ENCODE measurements around the gene ZBTB48. TPM values are rescaled to one million over a fixed set of nuclear protein-coding genes. Genes with fewer than 3 reads are reported as not detected.
A peak's percentile ranks its signal among the peaks of the same experiment; 100 is the strongest.
"Not testable (repeated sequence)": the region's sequence is repeated elsewhere in the genome, so short reads cannot be mapped to it uniquely, and the experiment has no call there.

Gene ZBTB48
- total RNA-seq, 1 experiment from 2014 or later: 41.9 TPM

DNA sequence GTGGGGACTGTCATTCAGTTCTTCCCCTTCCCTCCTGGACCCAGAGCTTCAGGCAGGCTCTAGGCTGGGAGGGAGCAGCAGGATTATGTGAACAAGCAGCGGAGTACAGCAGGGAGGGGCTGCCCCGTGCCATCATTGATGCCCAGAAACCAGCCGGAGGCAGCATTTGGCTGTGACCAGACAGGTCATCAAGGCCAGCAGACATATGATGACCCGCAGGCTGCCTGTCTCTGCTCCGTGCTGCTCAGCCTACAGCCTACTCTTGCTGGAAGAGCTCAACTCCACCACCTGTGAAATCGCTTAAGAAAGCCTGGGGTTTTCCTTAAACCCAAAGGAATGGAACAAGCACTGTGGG lies 18.0 kb downstream of the ZBTB48 start:
- intact Hi-C loops (cut with micrococcal nuclease): no loop called here
- CTCF ChIA-PET: no interaction called here
- Histone ChIP-seq H3K36me3 (ENCODE audit: control insufficient read depth in 1 of 2, insufficient read depth in 2 of 2, low read length in 2 of 2) (peaks cover 22 to 66% of the 10 kb centered on the region in 2 experiments; a peak in 3 of 4 replicates), H2AFZ (ENCODE audit: low read depth, low read length, poor library complexity, severe bottlenecking) (no peak overlapping the region), H3K4me2 (ENCODE audit: low read length) (no peak overlapping the region), H3K4me1 (ENCODE audit: control insufficient read depth in 1 of 2, insufficient read depth in 2 of 2, low read length in 2 of 2) (peaks cover 8 to 14% of the 10 kb centered on the region in 2 experiments), H4K20me1 (ENCODE audit: insufficient read depth) (peaks cover 14% of the 10 kb centered on the region; the same call in 1 of the 2 replicates), H3K79me2 (ENCODE audit: insufficient read depth, low read length) (peaks cover 94% of the 10 kb centered on the region), H3K9me2 (ENCODE audit: insufficient read depth) (no peaks in the 10 kb centered on the region), H3K27ac (ENCODE audit: low read depth, low read length) (no peak overlapping the region), H3K9ac (ENCODE audit: low read length) (no peak overlapping the region), H3K4me3 (replicated peaks in 1 of 2; ENCODE audit: low read depth in 1 of 2, low read length in 2 of 2) (no peak overlapping the region), H3K9me3 (ENCODE audit: control insufficient read depth in 1 of 2, insufficient read depth in 1 of 2, low read depth in 1 of 2, low read length in 2 of 2) (no peaks in the 10 kb centered on the region), H3K27me3 (ENCODE audit: insufficient read depth, low read length) (no peaks in the 10 kb centered on the region)
- no TSS peak for BruUV-seq (replicated peaks)
- TF ChIP-seq SIN3A (IDR thresholded peaks at IDR 0.05; ENCODE audit: low read depth): no peak
- TF ChIP-seq YY1 (IDR thresholded peaks at IDR 0.05; ENCODE audit: extremely low read depth, insufficient replicate concordance, low read depth, low read length): no peak
- TF ChIP-seq RAD21 (IDR thresholded peaks at IDR 0.05; ENCODE audit: low read depth): no peak
- DNase-seq (ENCODE audit: low read depth, low spot score) (no peak), ATAC-seq (no peak)
- RAD21 ChIA-PET (ENCODE audit: low non-redundant PET in 1 of 2, low total read pairs in 2 of 2, uncharacterized antibody in 2 of 2, unreplicated experiment in 2 of 2): no interaction called here
- POLR2A ChIA-PET: interaction anchor here (0.6 kb wide), 1 partner anchor 18 kb away, joined by 3 read pairs; the partner anchor contains the start of gene ZBTB48

DNA sequence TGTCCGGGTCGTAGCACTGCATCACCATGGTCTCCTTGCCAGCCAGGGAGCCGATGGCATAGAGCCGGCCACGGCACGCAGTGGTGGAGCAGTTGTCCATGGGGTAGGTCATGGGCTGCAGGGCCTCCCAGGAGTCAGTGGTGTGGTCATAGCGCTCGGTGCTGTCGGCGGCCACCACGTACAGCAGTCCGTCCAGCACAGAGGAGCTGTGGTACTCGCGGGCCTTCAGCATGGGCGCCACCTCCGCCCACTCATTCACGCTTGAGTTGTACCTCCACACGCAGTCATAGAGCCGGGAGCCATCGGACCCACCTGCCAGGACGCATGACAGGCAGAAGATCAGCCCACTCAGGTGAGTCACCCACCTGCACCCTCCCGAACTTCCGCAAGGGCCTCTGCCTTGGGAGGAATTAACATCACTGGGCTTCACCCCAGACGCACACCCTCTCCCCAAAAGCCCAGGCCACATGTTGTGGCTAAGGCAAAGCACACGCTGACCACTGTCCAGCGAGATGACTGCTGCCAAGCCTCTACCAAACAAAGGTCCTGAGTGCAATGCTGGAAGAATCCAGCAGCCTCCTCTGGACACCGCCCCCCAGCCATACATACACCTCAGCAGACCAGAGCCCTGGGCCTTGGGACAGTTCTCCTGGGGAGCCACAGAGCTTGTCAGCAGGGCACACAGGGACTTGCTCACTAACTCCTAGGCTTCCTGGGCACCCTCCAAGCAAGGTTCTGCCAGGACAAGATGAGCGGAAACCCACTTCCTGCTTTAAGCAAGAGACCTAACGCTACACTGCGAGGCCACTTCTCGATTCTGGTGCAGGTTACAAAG lies 19.6 kb downstream of the ZBTB48 start:
- Histone ChIP-seq H3K27ac (ENCODE audit: low read depth, low read length) (no peak overlapping the region; the same call in 1 of the 2 replicates), H4K20me1 (ENCODE audit: insufficient read depth) (peaks cover 14% of the 10 kb centered on the region; the same call in 1 of the 2 replicates), H3K36me3 (ENCODE audit: control insufficient read depth in 1 of 2, insufficient read depth in 2 of 2, low read length in 2 of 2) (peaks cover 22 to 50% of the 10 kb centered on the region in 2 experiments; a peak in 3 of 4 replicates), H3K27me3 (ENCODE audit: insufficient read depth, low read length) (no peaks in the 10 kb centered on the region), H3K4me3 (replicated peaks in 1 of 2; ENCODE audit: low read depth in 1 of 2, low read length in 2 of 2) (no peak overlapping the region), H3K9me2 (ENCODE audit: insufficient read depth) (no peaks in the 10 kb centered on the region), H3K79me2 (ENCODE audit: insufficient read depth, low read length) (peaks cover 80% of the 10 kb centered on the region), H2AFZ (ENCODE audit: low read depth, low read length, poor library complexity, severe bottlenecking) (no peak overlapping the region), H3K9me3 (ENCODE audit: control insufficient read depth in 1 of 2, insufficient read depth in 1 of 2, low read depth in 1 of 2, low read length in 2 of 2) (no peaks in the 10 kb centered on the region), H3K4me1 (ENCODE audit: control insufficient read depth in 1 of 2, insufficient read depth in 2 of 2, low read length in 2 of 2) (peaks cover 16 to 27% of the 10 kb centered on the region in 2 experiments), H3K9ac (ENCODE audit: low read length) (no peak overlapping the region), H3K4me2 (ENCODE audit: low read length) (no peak overlapping the region)
- ChIA-PET POLR2A (interaction anchor here (1.0 kb wide), 1 partner anchor 20 kb away, joined by 3 read pairs; the partner anchor contains the start of gene ZBTB48), CTCF (no interaction called here), RAD21 (ENCODE audit: low non-redundant PET in 1 of 2, low total read pairs in 2 of 2, uncharacterized antibody in 2 of 2, unreplicated experiment in 2 of 2) (no interaction called here)
- no TSS peak for BruUV-seq (replicated peaks)
- DNase-seq (ENCODE audit: low read depth, low spot score): no peak
- ATAC-seq: no peak
- intact Hi-C loops (cut with micrococcal nuclease): no loop called here
- TF ChIP-seq RAD21 (IDR thresholded peaks at IDR 0.05; ENCODE audit: low read depth) (no peak), JUND (IDR thresholded peaks at IDR 0.05) (no peak), ELF1 (IDR thresholded peaks at IDR 0.05; ENCODE audit: borderline replicate concordance, low read depth) (no peak), SP1 (IDR thresholded peaks at IDR 0.05; ENCODE audit: low read depth) (no peak), EGR1 (IDR thresholded peaks at IDR 0.05; ENCODE audit: low read depth) (no peak), EZH2phosphoT487 (IDR thresholded peaks at IDR 0.05; ENCODE audit: borderline replicate concordance) (no peak), CBX3 (IDR thresholded peaks at IDR 0.05; ENCODE audit: low read depth) (no peak)
- TF ChIP-seq, protein P1, sequence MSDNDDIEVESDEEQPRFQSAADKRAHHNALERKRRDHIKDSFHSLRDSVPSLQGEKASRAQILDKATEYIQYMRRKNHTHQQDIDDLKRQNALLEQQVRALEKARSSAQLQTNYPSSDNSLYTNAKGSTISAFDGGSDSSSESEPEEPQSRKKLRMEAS (IDR thresholded peaks at IDR 0.05): no peak

DNA sequence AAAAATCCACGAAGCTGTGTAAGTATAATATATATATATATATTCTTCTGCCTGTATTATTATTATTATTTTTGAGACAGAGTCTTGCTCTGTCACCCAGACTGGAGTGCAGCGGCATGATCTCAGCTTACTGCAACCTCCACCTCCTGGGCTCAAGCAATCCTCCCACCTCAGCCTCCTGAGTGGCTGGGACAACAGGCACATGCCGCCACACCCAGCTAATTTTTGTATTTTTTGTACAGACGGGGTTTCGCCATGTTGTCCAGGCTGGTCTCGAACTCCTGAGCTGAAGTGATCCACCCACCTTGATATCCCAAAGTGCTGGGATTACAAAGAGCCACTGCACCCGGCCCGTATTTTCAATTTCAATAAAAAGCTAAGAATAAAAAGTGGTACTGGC lies 20.2 kb downstream of the ZBTB48 start:
- H3K4me2 ChIP-seq (ENCODE audit: low read length): peak overlapping the region; percentile 86
- CTCF ChIA-PET; ATAC-seq; H3K4me3 ChIP-seq (replicated peaks in 1 of 2; ENCODE audit: low read depth in 1 of 2, low read length in 2 of 2); RAD21 ChIA-PET (ENCODE audit: low non-redundant PET in 1 of 2, low total read pairs in 2 of 2, uncharacterized antibody in 2 of 2, unreplicated experiment in 2 of 2); H3K27me3 ChIP-seq (ENCODE audit: insufficient read depth, low read length); BruUV-seq (replicated peaks); DNase-seq (ENCODE audit: low read depth, low spot score); H2AFZ ChIP-seq (ENCODE audit: low read depth, low read length, poor library complexity, severe bottlenecking); H3K9me3 ChIP-seq (ENCODE audit: control insufficient read depth in 1 of 2, insufficient read depth in 1 of 2, low read depth in 1 of 2, low read length in 2 of 2); intact Hi-C loops (cut with micrococcal nuclease); H3K9me2 ChIP-seq (ENCODE audit: insufficient read depth): not testable (repeated sequence)
- peaks cover 20 to 45% of the 10 kb centered on the region in 2 experiments; a peak in 3 of 4 replicates for H3K36me3 ChIP-seq (ENCODE audit: control insufficient read depth in 1 of 2, insufficient read depth in 2 of 2, low read length in 2 of 2)
- H3K79me2 ChIP-seq (ENCODE audit: insufficient read depth, low read length): peaks cover 76% of the 10 kb centered on the region
- peaks cover 22 to 33% of the 10 kb centered on the region in 2 experiments for H3K4me1 ChIP-seq (ENCODE audit: control insufficient read depth in 1 of 2, insufficient read depth in 2 of 2, low read length in 2 of 2)
- peaks cover 14% of the 10 kb centered on the region; the same call in 1 of the 2 replicates for H4K20me1 ChIP-seq (ENCODE audit: insufficient read depth)
- POLR2A ChIA-PET: interaction anchor here (1.0 kb wide), 1 partner anchor 20 kb away, joined by 3 read pairs; the partner anchor contains the start of gene ZBTB48
- H3K9ac ChIP-seq (ENCODE audit: low read length): peak overlapping the region; percentile 85; the same call in 1 of the 2 replicates
- peak overlapping the region; percentile 95 for H3K27ac ChIP-seq (ENCODE audit: low read depth, low read length)

All from HCT116 (cell line).